CD4-positive, alpha-beta T cell (primary cell): Measurements from ENCODE around the gene CIP2A. TPM values are rescaled to one million over a fixed set of nuclear protein-coding genes. Genes with fewer than 3 reads are reported as not detected.

Source experiments
- ATAC-seq: fragments of 200-7000 bp; cut with Tn5 transposase; one replicate; pipeline ENCODE4 v1.10.0; 2022; ENCODE audit warnings: mild to moderate bottlenecking; ENCODE audit not compliant: poor library complexity
- CTCF ChIA-PET: fragments of 350-600 bp; sonication (Branson Sonifier 250); formaldehyde crosslinking; loops from one replicate; lab custom pipeline; 2021; ENCODE audit warnings: antibody characterized with exemption, inconsistent platforms; lab: Charles Lee
- POLR2A ChIA-PET: fragments of 350-600 bp; sonication (Branson Sonifier 250); formaldehyde crosslinking; loops from one replicate; lab custom pipeline; 2021; ENCODE audit warnings: antibody characterized with exemption, inconsistent platforms; lab: Charles Lee
- DNase-seq, 14 experiments: peaks; one replicate each; pipeline ENCODE4 v3.0.0-alpha.2; 2013 to 2020; ENCODE audit warnings: mixed read lengths in 2 of 14
- H3K27ac ChIP-seq, 2 donors: one replicate each; pipeline versions ENCODE4 v1.5.1 to v1.7.0; 2013; ENCODE audit warnings: low read length in 2 of 2, low read depth in 1 of 2, mild to moderate bottlenecking in 1 of 2
- H3K27me3 ChIP-seq, 2 experiments: 1 replicate in 1 of 2; 2 replicates in 1 of 2; pipeline versions ENCODE4 v1.6.1 to v1.7.0; 2013; ENCODE audit warnings: low read length in 2 of 2, control low read depth in 1 of 2, mild to moderate bottlenecking in 1 of 2, moderate library complexity in 1 of 2; ENCODE audit not compliant: insufficient read depth in 2 of 2, control insufficient read depth in 1 of 2
- H3K36me3 ChIP-seq: one replicate; pipeline ENCODE4 v1.6.1; 2013; ENCODE audit warnings: low read length, control low read depth; ENCODE audit not compliant: insufficient read depth
- H3K4me1 ChIP-seq: one replicate; pipeline ENCODE4 v1.6.1; 2013; ENCODE audit warnings: low read length, control low read depth; ENCODE audit not compliant: insufficient read depth
- H3K4me3 ChIP-seq: one replicate; pipeline ENCODE4 v1.5.1; 2013; ENCODE audit warnings: mild to moderate bottlenecking, low read length, moderate library complexity
- H3K9me3 ChIP-seq, 2 experiments: 1 replicate in 1 of 2; 2 replicates in 1 of 2; pipeline versions ENCODE4 v1.6.1 to v1.7.0; 2013; ENCODE audit warnings: low read length in 2 of 2, mild to moderate bottlenecking in 2 of 2, control low read depth in 1 of 2, moderate library complexity in 1 of 2; ENCODE audit not compliant: control insufficient read depth in 1 of 2, insufficient read depth in 1 of 2
- H3K27ac Mint-ChIP-seq: one replicate; pipeline ENCODE4 v1.8.0; 2020; ENCODE audit warnings: mixed read lengths
- H3K27me3 Mint-ChIP-seq: one replicate; pipeline ENCODE4 v1.8.0; 2021; ENCODE audit warnings: mixed read lengths
- H3K36me3 Mint-ChIP-seq: one replicate; pipeline ENCODE4 v1.8.0; 2021; ENCODE audit warnings: low read depth, mixed read lengths
- H3K4me1 Mint-ChIP-seq: one replicate; pipeline ENCODE4 v1.8.0; 2021; ENCODE audit warnings: low read depth, mixed read lengths
- H3K4me3 Mint-ChIP-seq: one replicate; pipeline ENCODE4 v1.8.0; 2020; ENCODE audit warnings: mild to moderate bottlenecking, mixed read lengths
- H3K9me3 Mint-ChIP-seq: one replicate; pipeline ENCODE4 v1.8.0; 2020; ENCODE audit warnings: mixed read lengths
- CTCF ChIP-seq: fragments of 200-600 bp; IDR thresholded peaks from one replicate; pipeline ENCODE4 v1.8.0; 2022; ENCODE audit warnings: antibody characterized with exemption, mild to moderate bottlenecking
- intact Hi-C, 2 experiments: fragments of 100-400 bp; cut with DNase I in 1 of 2; cut with micrococcal nuclease in 1 of 2; formaldehyde crosslinking; loops; one replicate each; pipeline versions ENCODE4 v1.15.1 to v1.9.0; 2023 to 2025; cut with DNase I, micrococcal nuclease
- total RNA-seq, 174 experiments: library from RNA in 2 of 174; stranded (reverse) in 2 of 174; gene quantifications; one replicate each; pipeline ENCODE4 v1.2.3 and lab custom pipeline; 2021 to 2026

CIP2A gene
- total RNA-seq, 2 experiments from 2014 or later, result 2.7 to 3.9 TPM

- no peak overlapping the region for H3K4me3 Mint-ChIP-seq
- Histone ChIP-seq H3K9me3 (no peaks in the 10 kb centered on the region), H3K27me3 (no peaks in the 10 kb centered on the region), H3K27ac (no peak overlapping the region), H3K4me3 (no peak overlapping the region), H3K4me1 (no peaks in the 10 kb centered on the region), H3K36me3 (no peaks in the 10 kb centered on the region)
- no peaks in the 10 kb centered on the region for H3K9me3 Mint-ChIP-seq
- DNase-seq (no peak), ATAC-seq (no peak)
- intact Hi-C loops, result no loop called here
- POLR2A ChIA-PET, result no interaction called here
- no peak overlapping the region for H3K27ac Mint-ChIP-seq
- CTCF ChIA-PET, result no interaction called here
- no peaks in the 10 kb centered on the region for H3K27me3 Mint-ChIP-seq
- H3K4me1 Mint-ChIP-seq, result no peaks in the 10 kb centered on the region
- H3K36me3 Mint-ChIP-seq, result no peaks in the 10 kb centered on the region
- no peak for TF ChIP-seq CTCF
Observed at GRCh38 chr3:108509871-108510270, 79.4 kb downstream of the CIP2A start.

- DNase-seq (no peak), ATAC-seq (no peak)
- ChIA-PET CTCF (no interaction called here), POLR2A (no interaction called here)
- intact Hi-C loops, result no loop called here
- H3K9me3 Mint-ChIP-seq, result no peaks in the 10 kb centered on the region
- no peaks in the 10 kb centered on the region for H3K4me1 Mint-ChIP-seq
- no peak overlapping the region for H3K4me3 Mint-ChIP-seq
- no peaks in the 10 kb centered on the region for H3K9me3 ChIP-seq
- no peak for TF ChIP-seq CTCF
- no peak overlapping the region for H3K4me3 ChIP-seq
- H3K27me3 ChIP-seq, result no peaks in the 10 kb centered on the region
- H3K36me3 ChIP-seq, result no peaks in the 10 kb centered on the region
- H3K36me3 Mint-ChIP-seq, result no peaks in the 10 kb centered on the region
- no peak overlapping the region for H3K27ac Mint-ChIP-seq
- H3K27ac ChIP-seq, result no peak overlapping the region
- no peaks in the 10 kb centered on the region for H3K27me3 Mint-ChIP-seq
- H3K4me1 ChIP-seq, result no peaks in the 10 kb centered on the region
Observed at GRCh38 chr3:108509263-108509662, 80.0 kb downstream of the CIP2A start.

GRCh38 chr3:108507902-108508301, 81.3 kb downstream of the CIP2A start:
- Mint-ChIP-seq H3K27me3 (no peaks in the 10 kb centered on the region), H3K4me1 (no peaks in the 10 kb centered on the region), H3K36me3 (no peaks in the 10 kb centered on the region), H3K27ac (no peak overlapping the region), H3K4me3 (no peak overlapping the region), H3K9me3 (no peaks in the 10 kb centered on the region)
- no peaks in the 10 kb centered on the region for H3K27me3 ChIP-seq
- no peak overlapping the region for H3K27ac ChIP-seq
- ChIA-PET POLR2A (no interaction called here), CTCF (no interaction called here)
- no peaks in the 10 kb centered on the region for H3K36me3 ChIP-seq
- DNase-seq, result no peak
- no peaks in the 10 kb centered on the region for H3K9me3 ChIP-seq
- intact Hi-C loops, result no loop called here
- no peaks in the 10 kb centered on the region for H3K4me1 ChIP-seq
- H3K4me3 ChIP-seq, result no peak overlapping the region
- TF ChIP-seq CTCF, result no peak
- no peak for ATAC-seq
